SK-N-SH (cell line): ENCODE data around the gene CDV3. TPM values are rescaled to one million over a fixed set of nuclear protein-coding genes. Genes with fewer than 3 reads are reported as not detected.

Experiments
- CTCF ChIA-PET: fragments of 300-600, 350-600 bp; formaldehyde crosslinking; extraction: SDS; loops from one replicate; lab custom pipeline; 2021; lab: Yijun Ruan, JAX
- POLR2A ChIA-PET: fragments of 350-600 bp; sonication (Branson Sonifier 250); formaldehyde crosslinking; extraction: SDS; loops from one replicate; lab custom pipeline; 2020; ENCODE audit warnings: antibody characterized with exemption, inconsistent platforms; lab: Yijun Ruan, JAX
- DNase-seq: peaks from one replicate; pipeline ENCODE4 v3.0.0; 2012
- H2AFZ ChIP-seq: fragments of 200-600 bp; sonication (generic); 2 replicates; pipeline ENCODE4 v1.8.1; 2016; ENCODE audit warnings: antibody characterized with exemption, mild to moderate bottlenecking, low read depth
- H3F3A ChIP-seq: fragments of 200-600 bp; sonication (generic); replicated peaks from 2 replicates; pipeline ENCODE3; 2016; ENCODE audit warnings: antibody characterized with exemption, mild to moderate bottlenecking; ENCODE audit not compliant: insufficient read depth
- H3K27ac ChIP-seq, 2 experiments: fragments of 200-500 bp in 1 of 2; fragments of 200-600 bp in 1 of 2; sonication (Bioruptor generic) in 1 of 2; sonication (generic), shearing (Covaris generic) in 1 of 2; 2 replicates each; pipeline versions ENCODE4 v1.5.1 to v1.6.1; 2014 to 2016; ENCODE audit warnings: low read depth in 2 of 2, inconsistent platforms in 1 of 2, low read length in 1 of 2, mild to moderate bottlenecking in 1 of 2, mixed read lengths in 1 of 2
- H3K27me3 ChIP-seq: fragments of 200-600 bp; sonication (generic), shearing (Covaris generic); 2 replicates; pipeline ENCODE4 v1.6.1; 2016; ENCODE audit warnings: mixed run types; ENCODE audit not compliant: insufficient read depth
- H3K36me3 ChIP-seq, 2 experiments: fragments of 200-500 bp in 1 of 2; fragments of 200-600 bp in 1 of 2; sonication (Bioruptor generic) in 1 of 2; sonication (generic) in 1 of 2; replicated peaks in 1 of 2; 2 replicates each; pipeline versions ENCODE3 to v1.5.1; 2014 to 2016; ENCODE audit warnings: low read length in 1 of 2, mild to moderate bottlenecking in 1 of 2; ENCODE audit not compliant: insufficient read depth in 2 of 2, control insufficient read depth in 1 of 2
- H3K4me1 ChIP-seq, 2 experiments: fragments of 200-500 bp in 1 of 2; fragments of 200-600 bp in 1 of 2; sonication (Bioruptor generic) in 1 of 2; sonication (generic), shearing (Covaris generic) in 1 of 2; 2 replicates each; pipeline versions ENCODE4 v1.5.1 to v1.6.1; 2014 to 2016; ENCODE audit warnings: low read depth in 1 of 2, low read length in 1 of 2, mixed run types in 1 of 2; ENCODE audit not compliant: insufficient read depth in 2 of 2, control insufficient read depth in 1 of 2
- H3K4me2 ChIP-seq: fragments of 200-600 bp; sonication (generic), shearing (Covaris generic); 2 replicates; pipeline ENCODE4 v1.6.1; 2017; ENCODE audit warnings: mixed run types
- H3K4me3 ChIP-seq, 2 experiments: fragments of 200-500 bp in 1 of 2; fragments of 200-600 bp in 1 of 2; sonication (Bioruptor generic) in 1 of 2; sonication (generic), shearing (Covaris generic) in 1 of 2; 2 replicates each; pipeline versions ENCODE4 v1.5.1 to v1.8.1; 2014 to 2016; ENCODE audit warnings: low read depth in 2 of 2, inconsistent platforms in 1 of 2, low read length in 1 of 2, mild to moderate bottlenecking in 1 of 2, mixed read lengths in 1 of 2, moderate library complexity in 1 of 2
- H3K79me2 ChIP-seq: fragments of 200-600 bp; sonication (generic); 2 replicates; pipeline ENCODE4 v1.8.1; 2017; ENCODE audit warnings: mild to moderate bottlenecking; ENCODE audit not compliant: insufficient read depth
- H3K9ac ChIP-seq: fragments of 200-600 bp; sonication (generic); 2 replicates; pipeline ENCODE4 v1.6.1; 2017; ENCODE audit warnings: mixed run types
- H3K9me2 ChIP-seq: fragments of 200-600 bp; sonication (generic); 2 replicates; pipeline ENCODE4 v1.6.1; 2017; ENCODE audit warnings: mixed run types
- H3K9me3 ChIP-seq: fragments of 200-600 bp; sonication (generic); 2 replicates; pipeline ENCODE4 v1.6.1; 2017; ENCODE audit warnings: mixed run types, mild to moderate bottlenecking, moderate library complexity
- H4K20me1 ChIP-seq: fragments of 200-600 bp; sonication (generic); 2 replicates; pipeline ENCODE4 v1.6.1; 2017; ENCODE audit warnings: mild to moderate bottlenecking, mixed run types; ENCODE audit not compliant: insufficient read depth
- CHD2 ChIP-seq: fragments of 150-350 bp; IDR thresholded peaks from 2 replicates; pipeline ENCODE4 v1.6.1; 2018; ENCODE audit warnings: low read length; ENCODE audit not compliant: partially characterized antibody
- ELF1 ChIP-seq: IDR thresholded peaks from 2 replicates; pipeline ENCODE4 v1.4.0; 2012
- FOSL2 ChIP-seq: IDR thresholded peaks from 2 replicates; pipeline ENCODE4 v1.4.0; 2012; ENCODE audit warnings: low read depth, mild to moderate bottlenecking, moderate library complexity, borderline replicate concordance
- FOXJ3 ChIP-seq: sonication (generic); formaldehyde crosslinking; IDR thresholded peaks from 2 replicates; pipeline ENCODE4 v1.5.1; 2020; ENCODE audit warnings: mild to moderate bottlenecking, missing genetic modification reagents
- FOXM1 ChIP-seq: IDR thresholded peaks from 2 replicates; pipeline ENCODE4 v1.4.0; 2012; ENCODE audit warnings: low read depth, mild to moderate bottlenecking
- MEF2A ChIP-seq: IDR thresholded peaks from 2 replicates; pipeline ENCODE4 v1.4.0; 2012; ENCODE audit warnings: low read depth, borderline replicate concordance
- NRF1 ChIP-seq: IDR thresholded peaks from 2 replicates; pipeline ENCODE4 v1.6.1; 2012; ENCODE audit warnings: low read depth, mild to moderate bottlenecking, low read length
- POLR2AphosphoS5 ChIP-seq: IDR thresholded peaks from 2 replicates; pipeline ENCODE4 v1.6.1; 2012; ENCODE audit warnings: low read depth, low read length
- RAD21 ChIP-seq: IDR thresholded peaks from 2 replicates; pipeline ENCODE4 v1.6.1; 2012; ENCODE audit warnings: mild to moderate bottlenecking, low read length
- RFX5 ChIP-seq: IDR thresholded peaks from 2 replicates; pipeline ENCODE4 v1.6.1; 2012; ENCODE audit warnings: mild to moderate bottlenecking, improper control_type of control experiment, low read length
- SMC3 ChIP-seq: IDR thresholded peaks from 2 replicates; pipeline ENCODE4 v1.6.1; 2012; ENCODE audit warnings: low read depth, low read length, improper control_type of control experiment
- TAF1 ChIP-seq: IDR thresholded peaks from 2 replicates; pipeline ENCODE4 v1.6.1; 2012; ENCODE audit warnings: low read depth, mild to moderate bottlenecking, low read length, moderate library complexity, borderline replicate concordance
- TCF12 ChIP-seq: IDR thresholded peaks from 2 replicates; pipeline ENCODE4 v1.4.0; 2012
- TEAD4 ChIP-seq: IDR thresholded peaks from 2 replicates; pipeline ENCODE4 v1.4.0; 2012; ENCODE audit warnings: mild to moderate bottlenecking, borderline replicate concordance; ENCODE audit not compliant: insufficient read depth
- YY1 ChIP-seq: IDR thresholded peaks from 2 replicates; pipeline ENCODE4 v1.4.0; 2012; ENCODE audit warnings: low read depth, mild to moderate bottlenecking
- WGBS: methylation state at CpG from one replicate; pipeline ENCODE4 v1.1.6; 2017; ENCODE audit warnings: low lambda C conversion rate; 5-methylcytosine and 5-hydroxymethylcytosine counted together
- polyA plus RNA-seq, 3 experiments: library from polyadenylated mRNA; depleted of rRNA; stranded (reverse); fragments of >200 nt; gene quantifications; 2 replicates each; pipeline ENCODE4 v1.2.3, GENCODE V29; 2012
- TF ChIP-seq, protein P1 (sequence below): IDR thresholded peaks from 2 replicates; pipeline ENCODE4; 2012
- TF ChIP-seq, protein P2 (sequence below): fragments of 200-600 bp; sonication (generic); IDR thresholded peaks from 2 replicates; pipeline ENCODE4 v1.6.1; 2017; ENCODE audit warnings: antibody characterized with exemption, mild to moderate bottlenecking, moderate library complexity
- TF ChIP-seq, protein P3 (sequence below): fragments of 150-350 bp; IDR thresholded peaks from 2 replicates; pipeline ENCODE4 v1.6.1; 2016; ENCODE audit warnings: mild to moderate bottlenecking, low read depth, low read length
- TF ChIP-seq, protein P4 (sequence below): IDR thresholded peaks from 2 replicates; pipeline ENCODE4 v1.4.0; 2012; ENCODE audit warnings: low read depth, borderline replicate concordance
- TF ChIP-seq, protein P5 (sequence below): IDR thresholded peaks from 2 replicates; pipeline ENCODE4 v1.4.0; 2012; ENCODE audit warnings: low read depth
- TF ChIP-seq, protein P6 (sequence below): fragments of 150-350 bp; IDR thresholded peaks from 2 replicates; pipeline ENCODE4 v1.6.1; 2017; ENCODE audit warnings: antibody characterized with exemption, low read length, low read depth, borderline replicate concordance

CDV3 gene
- polyA plus RNA-seq, 1 of the 3 experiments (the other 2 are of a cell fraction): 35.4 TPM

DNA sequence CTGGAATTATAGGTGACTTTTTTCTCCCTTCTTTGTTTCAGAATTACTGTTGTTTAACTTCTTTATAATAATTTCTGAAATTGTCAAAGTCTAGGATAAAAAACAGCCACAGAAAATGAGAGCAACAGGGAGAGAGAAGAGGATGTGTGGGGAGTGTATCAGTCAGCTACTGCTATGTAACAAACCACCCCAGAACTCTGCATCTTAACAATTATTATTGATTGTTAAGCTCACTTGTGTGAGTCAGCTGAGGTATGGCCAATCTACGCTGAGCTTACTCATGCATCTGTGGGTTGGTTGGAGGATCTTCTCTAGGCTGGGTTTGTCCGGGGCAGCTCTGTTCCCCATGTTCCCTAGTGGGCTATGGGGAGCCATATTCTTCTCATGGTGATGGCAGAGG, 43.7 kb upstream of the CDV3 start:
- Histone ChIP-seq H3K9me3 (no peaks in the 10 kb centered on the region), H3K9me2 (no peaks in the 10 kb centered on the region), H3K27me3 (no peaks in the 10 kb centered on the region), H2AFZ (no peak overlapping the region), H3K79me2 (no peaks in the 10 kb centered on the region), H3F3A (no peaks in the 10 kb centered on the region), H4K20me1 (no peaks in the 10 kb centered on the region), H3K4me2 (no peak overlapping the region), H3K36me3 (no peaks in the 10 kb centered on the region), H3K9ac (no peak overlapping the region), H3K27ac (no peak overlapping the region), H3K4me3 (no peak overlapping the region), H3K4me1 (peaks cover 0 to 2% of the 10 kb centered on the region in 2 experiments; a peak in 1 of 4 replicates)
- ChIA-PET CTCF (no interaction called here), POLR2A (no interaction called here)
- WGBS: 100% methylated on average over 2 of the region's 2 CpGs
- no peak for DNase-seq
- TF ChIP-seq SMC3 (no peak), POLR2AphosphoS5 (no peak), FOSL2 (no peak), CHD2 (no peak), FOXJ3 (CRISPR knock-in tag) (no peak), RAD21 (no peak)
- TF ChIP-seq, protein P1, sequence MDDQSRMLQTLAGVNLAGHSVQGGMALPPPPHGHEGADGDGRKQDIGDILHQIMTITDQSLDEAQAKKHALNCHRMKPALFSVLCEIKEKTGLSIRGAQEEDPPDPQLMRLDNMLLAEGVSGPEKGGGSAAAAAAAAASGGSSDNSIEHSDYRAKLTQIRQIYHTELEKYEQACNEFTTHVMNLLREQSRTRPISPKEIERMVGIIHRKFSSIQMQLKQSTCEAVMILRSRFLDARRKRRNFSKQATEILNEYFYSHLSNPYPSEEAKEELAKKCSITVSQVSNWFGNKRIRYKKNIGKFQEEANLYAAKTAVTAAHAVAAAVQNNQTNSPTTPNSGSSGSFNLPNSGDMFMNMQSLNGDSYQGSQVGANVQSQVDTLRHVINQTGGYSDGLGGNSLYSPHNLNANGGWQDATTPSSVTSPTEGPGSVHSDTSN: no peak
- TF ChIP-seq, protein P2, sequence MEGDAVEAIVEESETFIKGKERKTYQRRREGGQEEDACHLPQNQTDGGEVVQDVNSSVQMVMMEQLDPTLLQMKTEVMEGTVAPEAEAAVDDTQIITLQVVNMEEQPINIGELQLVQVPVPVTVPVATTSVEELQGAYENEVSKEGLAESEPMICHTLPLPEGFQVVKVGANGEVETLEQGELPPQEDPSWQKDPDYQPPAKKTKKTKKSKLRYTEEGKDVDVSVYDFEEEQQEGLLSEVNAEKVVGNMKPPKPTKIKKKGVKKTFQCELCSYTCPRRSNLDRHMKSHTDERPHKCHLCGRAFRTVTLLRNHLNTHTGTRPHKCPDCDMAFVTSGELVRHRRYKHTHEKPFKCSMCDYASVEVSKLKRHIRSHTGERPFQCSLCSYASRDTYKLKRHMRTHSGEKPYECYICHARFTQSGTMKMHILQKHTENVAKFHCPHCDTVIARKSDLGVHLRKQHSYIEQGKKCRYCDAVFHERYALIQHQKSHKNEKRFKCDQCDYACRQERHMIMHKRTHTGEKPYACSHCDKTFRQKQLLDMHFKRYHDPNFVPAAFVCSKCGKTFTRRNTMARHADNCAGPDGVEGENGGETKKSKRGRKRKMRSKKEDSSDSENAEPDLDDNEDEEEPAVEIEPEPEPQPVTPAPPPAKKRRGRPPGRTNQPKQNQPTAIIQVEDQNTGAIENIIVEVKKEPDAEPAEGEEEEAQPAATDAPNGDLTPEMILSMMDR: no peak

DNA sequence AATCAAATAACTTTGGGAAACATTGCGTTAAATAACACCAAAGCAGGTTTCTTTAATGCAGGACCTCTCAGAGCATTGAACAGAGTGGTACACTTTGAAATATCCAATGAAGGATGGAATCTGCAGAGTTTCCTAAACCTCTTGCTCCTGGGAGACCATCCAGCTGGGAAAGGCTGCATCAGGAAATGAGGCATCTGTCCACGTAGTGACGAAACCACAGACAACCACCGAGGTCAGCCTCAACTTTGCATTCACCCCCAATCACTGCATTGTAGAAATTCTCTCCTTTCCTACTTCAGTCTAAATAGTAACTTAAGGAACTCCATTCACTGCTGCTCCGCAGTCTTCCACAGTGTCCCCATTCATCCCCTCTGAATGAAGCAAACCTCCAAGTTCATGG, 41.5 kb upstream of the CDV3 start:
- no peaks in the 10 kb centered on the region for H3K27me3 ChIP-seq
- H3K27ac ChIP-seq: no peak overlapping the region
- no peak overlapping the region for H3K4me2 ChIP-seq
- H4K20me1 ChIP-seq: no peaks in the 10 kb centered on the region
- H3K9me3 ChIP-seq: no peaks in the 10 kb centered on the region
- H3K36me3 ChIP-seq: no peaks in the 10 kb centered on the region
- no peak for DNase-seq
- no peak overlapping the region for H3K9ac ChIP-seq
- H3K79me2 ChIP-seq: no peaks in the 10 kb centered on the region
- WGBS: 67% methylated on average over 5 of the region's 5 CpGs
- H3F3A ChIP-seq: no peaks in the 10 kb centered on the region
- no peaks in the 10 kb centered on the region for H3K9me2 ChIP-seq
- no peak overlapping the region for H2AFZ ChIP-seq
- ChIA-PET CTCF (interaction anchor here (1.5 kb wide), 1 partner anchor 21 kb away, joined by 3 read pairs; no protein-coding TSS in a partner anchor), POLR2A (no interaction called here)
- H3K4me1 ChIP-seq: peaks cover 2 to 10% of the 10 kb centered on the region in 2 experiments; a peak in 1 of 4 replicates
- H3K4me3 ChIP-seq: no peak overlapping the region
- TF ChIP-seq YY1 (no peak), TEAD4 (no peak), RFX5 (no peak), ELF1 (no peak), TAF1 (no peak), FOSL2 (no peak), MEF2A (no peak), TCF12 (no peak), FOXM1 (no peak), RAD21 (no peak), NRF1 (no peak)
- TF ChIP-seq, protein P3, sequence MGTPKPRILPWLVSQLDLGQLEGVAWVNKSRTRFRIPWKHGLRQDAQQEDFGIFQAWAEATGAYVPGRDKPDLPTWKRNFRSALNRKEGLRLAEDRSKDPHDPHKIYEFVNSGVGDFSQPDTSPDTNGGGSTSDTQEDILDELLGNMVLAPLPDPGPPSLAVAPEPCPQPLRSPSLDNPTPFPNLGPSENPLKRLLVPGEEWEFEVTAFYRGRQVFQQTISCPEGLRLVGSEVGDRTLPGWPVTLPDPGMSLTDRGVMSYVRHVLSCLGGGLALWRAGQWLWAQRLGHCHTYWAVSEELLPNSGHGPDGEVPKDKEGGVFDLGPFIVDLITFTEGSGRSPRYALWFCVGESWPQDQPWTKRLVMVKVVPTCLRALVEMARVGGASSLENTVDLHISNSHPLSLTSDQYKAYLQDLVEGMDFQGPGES: no peak
- TF ChIP-seq, protein P2: no peak
- TF ChIP-seq, protein P4, sequence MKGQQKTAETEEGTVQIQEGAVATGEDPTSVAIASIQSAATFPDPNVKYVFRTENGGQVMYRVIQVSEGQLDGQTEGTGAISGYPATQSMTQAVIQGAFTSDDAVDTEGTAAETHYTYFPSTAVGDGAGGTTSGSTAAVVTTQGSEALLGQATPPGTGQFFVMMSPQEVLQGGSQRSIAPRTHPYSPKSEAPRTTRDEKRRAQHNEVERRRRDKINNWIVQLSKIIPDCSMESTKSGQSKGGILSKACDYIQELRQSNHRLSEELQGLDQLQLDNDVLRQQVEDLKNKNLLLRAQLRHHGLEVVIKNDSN: no peak
- TF ChIP-seq, protein P5, sequence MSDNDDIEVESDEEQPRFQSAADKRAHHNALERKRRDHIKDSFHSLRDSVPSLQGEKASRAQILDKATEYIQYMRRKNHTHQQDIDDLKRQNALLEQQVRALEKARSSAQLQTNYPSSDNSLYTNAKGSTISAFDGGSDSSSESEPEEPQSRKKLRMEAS: no peak
- TF ChIP-seq, protein P6, sequence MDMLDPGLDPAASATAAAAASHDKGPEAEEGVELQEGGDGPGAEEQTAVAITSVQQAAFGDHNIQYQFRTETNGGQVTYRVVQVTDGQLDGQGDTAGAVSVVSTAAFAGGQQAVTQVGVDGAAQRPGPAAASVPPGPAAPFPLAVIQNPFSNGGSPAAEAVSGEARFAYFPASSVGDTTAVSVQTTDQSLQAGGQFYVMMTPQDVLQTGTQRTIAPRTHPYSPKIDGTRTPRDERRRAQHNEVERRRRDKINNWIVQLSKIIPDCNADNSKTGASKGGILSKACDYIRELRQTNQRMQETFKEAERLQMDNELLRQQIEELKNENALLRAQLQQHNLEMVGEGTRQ: no peak
